ENCODE results near the gene CTCF. TPM values are rescaled to one million over a fixed set of nuclear protein-coding genes. Genes with fewer than 3 reads are reported as not detected.
A peak's percentile ranks its signal among the peaks of the same experiment; 100 is the strongest.

CTCF gene
- total RNA-seq, 1 donor from 2014 or later, result 69.8 TPM

- no peaks in the 10 kb centered on the region for H3K9me3 Mint-ChIP-seq (ENCODE audit: low read depth)
- H3K27ac Mint-ChIP-seq, result no peak overlapping the region
- TF ChIP-seq CTCF (IDR thresholded peaks at IDR 0.05; ENCODE audit: unreplicated experiment), result no peak
- H3K4me1 Mint-ChIP-seq (ENCODE audit: low read depth), result peaks cover 4% of the 10 kb centered on the region
- no peak overlapping the region for H3K4me3 Mint-ChIP-seq (ENCODE audit: low read depth)
- peaks cover 45% of the 10 kb centered on the region for H3K27me3 Mint-ChIP-seq
- H3K36me3 Mint-ChIP-seq (ENCODE audit: insufficient read depth), result no peaks in the 10 kb centered on the region
- DNase-seq (ENCODE audit: low spot score, unreplicated experiment), result no peak
These were observed 87.2 kb downstream of the CTCF start for GRCh38 chr16:67649494-67649931.

GRCh38 chr16:67650023-67650422 is 87.7 kb downstream of the CTCF start:
- Mint-ChIP-seq H3K36me3 (ENCODE audit: insufficient read depth) (no peaks in the 10 kb centered on the region), H3K4me1 (ENCODE audit: low read depth) (peaks cover 4% of the 10 kb centered on the region), H3K4me3 (ENCODE audit: low read depth) (no peak overlapping the region), H3K9me3 (ENCODE audit: low read depth) (no peaks in the 10 kb centered on the region), H3K27me3 (peaks cover 49% of the 10 kb centered on the region), H3K27ac (no peak overlapping the region)
- no peak for TF ChIP-seq CTCF (IDR thresholded peaks at IDR 0.05; ENCODE audit: unreplicated experiment)
- no peak for DNase-seq (ENCODE audit: low spot score, unreplicated experiment)

- Mint-ChIP-seq H3K4me1 (ENCODE audit: low read depth) (peaks cover 4% of the 10 kb centered on the region), H3K9me3 (ENCODE audit: low read depth) (no peaks in the 10 kb centered on the region), H3K4me3 (ENCODE audit: low read depth) (no peak overlapping the region), H3K27ac (no peak overlapping the region), H3K36me3 (ENCODE audit: insufficient read depth) (no peaks in the 10 kb centered on the region), H3K27me3 (peaks cover 53% of the 10 kb centered on the region)
- no peak for DNase-seq (ENCODE audit: low spot score, unreplicated experiment)
- TF ChIP-seq CTCF (IDR thresholded peaks at IDR 0.05; ENCODE audit: unreplicated experiment), result no peak
These were observed 88.7 kb downstream of the CTCF start for GRCh38 chr16:67651039-67651438.

- no peak for TF ChIP-seq CTCF (IDR thresholded peaks at IDR 0.05; ENCODE audit: unreplicated experiment)
- no peak for DNase-seq (ENCODE audit: low spot score, unreplicated experiment)
- no peaks in the 10 kb centered on the region for H3K36me3 Mint-ChIP-seq (ENCODE audit: insufficient read depth)
- no peak overlapping the region for H3K27ac Mint-ChIP-seq
- no peaks in the 10 kb centered on the region for H3K9me3 Mint-ChIP-seq (ENCODE audit: low read depth)
- H3K27me3 Mint-ChIP-seq, result peaks cover 50% of the 10 kb centered on the region
- H3K4me1 Mint-ChIP-seq (ENCODE audit: low read depth), result peaks cover 4% of the 10 kb centered on the region
- peak overlapping the region; percentile 64 for H3K4me3 Mint-ChIP-seq (ENCODE audit: low read depth)
These were observed 89.5 kb downstream of the CTCF start for GRCh38 chr16:67651847-67652246.

- Mint-ChIP-seq H3K27me3 (peaks cover 50% of the 10 kb centered on the region), H3K4me3 (ENCODE audit: low read depth) (no peak overlapping the region), H3K36me3 (ENCODE audit: insufficient read depth) (no peaks in the 10 kb centered on the region), H3K9me3 (ENCODE audit: low read depth) (no peaks in the 10 kb centered on the region), H3K4me1 (ENCODE audit: low read depth) (peaks cover 4% of the 10 kb centered on the region), H3K27ac (no peak overlapping the region)
- no peak for TF ChIP-seq CTCF (IDR thresholded peaks at IDR 0.05; ENCODE audit: unreplicated experiment)
- no peak for DNase-seq (ENCODE audit: low spot score, unreplicated experiment)
These were observed 90.3 kb downstream of the CTCF start for GRCh38 chr16:67652578-67653127.

Measured in progenitor cell of endocrine pancreas (in vitro differentiated cells).